ENCODE results near the gene BRPF1.

DNA sequence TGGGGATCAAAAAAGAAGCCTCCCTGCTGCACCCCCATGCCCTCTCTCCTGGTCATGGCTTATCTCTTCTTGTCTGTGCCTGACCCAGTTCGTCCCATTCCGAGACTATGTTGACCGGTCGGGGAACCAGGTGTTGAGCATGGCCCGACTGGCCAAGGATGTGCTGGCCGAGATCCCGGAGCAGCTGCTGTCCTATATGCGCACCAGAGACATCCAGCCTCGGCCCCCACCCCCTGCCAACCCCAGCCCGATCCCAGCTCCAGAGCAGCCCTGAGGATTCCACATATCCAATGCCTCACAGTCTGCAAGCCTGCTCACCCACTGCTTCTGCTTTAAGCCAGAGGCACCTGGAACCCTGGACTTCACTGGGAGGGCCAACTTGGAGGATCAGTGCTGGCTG lies 2.1 kb upstream of the BRPF1 start:
- TF ChIP-seq, protein P1, sequence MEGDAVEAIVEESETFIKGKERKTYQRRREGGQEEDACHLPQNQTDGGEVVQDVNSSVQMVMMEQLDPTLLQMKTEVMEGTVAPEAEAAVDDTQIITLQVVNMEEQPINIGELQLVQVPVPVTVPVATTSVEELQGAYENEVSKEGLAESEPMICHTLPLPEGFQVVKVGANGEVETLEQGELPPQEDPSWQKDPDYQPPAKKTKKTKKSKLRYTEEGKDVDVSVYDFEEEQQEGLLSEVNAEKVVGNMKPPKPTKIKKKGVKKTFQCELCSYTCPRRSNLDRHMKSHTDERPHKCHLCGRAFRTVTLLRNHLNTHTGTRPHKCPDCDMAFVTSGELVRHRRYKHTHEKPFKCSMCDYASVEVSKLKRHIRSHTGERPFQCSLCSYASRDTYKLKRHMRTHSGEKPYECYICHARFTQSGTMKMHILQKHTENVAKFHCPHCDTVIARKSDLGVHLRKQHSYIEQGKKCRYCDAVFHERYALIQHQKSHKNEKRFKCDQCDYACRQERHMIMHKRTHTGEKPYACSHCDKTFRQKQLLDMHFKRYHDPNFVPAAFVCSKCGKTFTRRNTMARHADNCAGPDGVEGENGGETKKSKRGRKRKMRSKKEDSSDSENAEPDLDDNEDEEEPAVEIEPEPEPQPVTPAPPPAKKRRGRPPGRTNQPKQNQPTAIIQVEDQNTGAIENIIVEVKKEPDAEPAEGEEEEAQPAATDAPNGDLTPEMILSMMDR (IDR thresholded peaks at IDR 0.05), result no peak
- TF ChIP-seq EP300 (IDR thresholded peaks at IDR 0.05) (no peak), POLR2AphosphoS5 (IDR thresholded peaks at IDR 0.05) (no peak)
